ENCODE data around the gene BLOC1S1.
"Not testable (repeated sequence)": the region's sequence is repeated elsewhere in the genome, so short reads cannot be mapped to it uniquely, and the experiment has no call there.

The BLOC1S1 gene

DNA sequence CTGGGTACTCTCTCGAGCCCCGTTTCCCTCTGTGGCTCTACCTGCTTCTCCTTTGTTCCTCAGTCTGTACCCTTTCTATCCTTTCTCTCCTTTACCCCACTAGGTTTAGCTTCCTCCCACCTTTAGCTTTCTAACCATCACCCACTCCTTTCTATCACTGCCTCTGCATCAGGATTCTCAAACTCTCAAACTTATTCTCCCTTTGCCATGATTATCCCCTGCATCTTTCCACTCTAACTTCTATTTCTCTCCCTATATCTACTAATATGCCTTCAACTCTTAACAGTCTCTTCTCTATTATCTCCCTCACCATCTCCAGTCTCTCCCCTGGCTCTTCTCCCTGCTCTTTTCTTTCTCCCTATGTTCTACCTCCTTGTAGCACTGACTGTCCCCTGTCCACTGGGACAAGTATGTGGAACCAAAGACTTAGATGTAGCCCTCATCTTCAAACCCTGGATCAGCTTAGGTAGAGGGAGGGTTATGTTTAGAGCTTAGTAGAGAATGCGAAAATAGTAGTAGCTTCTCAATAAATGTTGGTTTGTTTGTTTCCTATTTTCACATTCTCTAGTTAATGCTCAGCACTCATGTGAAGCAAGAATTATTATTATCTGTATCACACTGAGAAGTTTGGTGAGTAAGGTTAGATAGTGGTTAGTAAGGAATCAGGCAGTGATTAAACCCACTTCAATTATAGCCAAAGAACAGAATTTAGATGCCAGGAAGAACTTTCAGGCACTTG lies 30.5 kb downstream of the BLOC1S1 start:
- no peak for DNase-seq

DNA sequence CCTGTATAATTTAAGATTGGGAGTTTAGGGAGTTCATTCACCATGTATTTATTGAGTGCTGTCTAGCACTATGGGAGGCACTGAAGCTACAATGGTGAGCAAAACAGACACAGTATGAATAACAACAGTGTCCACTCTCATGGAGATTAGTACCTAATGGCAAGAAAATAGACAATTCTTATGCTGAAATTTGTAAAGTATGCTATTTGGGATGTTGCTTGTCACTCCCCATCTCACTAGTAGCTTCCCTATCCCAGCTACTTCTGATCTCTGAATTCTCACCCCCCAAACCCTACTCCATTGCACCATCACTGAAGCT lies 31.0 kb downstream of the BLOC1S1 start:
- DNase-seq, result no peak

DNA sequence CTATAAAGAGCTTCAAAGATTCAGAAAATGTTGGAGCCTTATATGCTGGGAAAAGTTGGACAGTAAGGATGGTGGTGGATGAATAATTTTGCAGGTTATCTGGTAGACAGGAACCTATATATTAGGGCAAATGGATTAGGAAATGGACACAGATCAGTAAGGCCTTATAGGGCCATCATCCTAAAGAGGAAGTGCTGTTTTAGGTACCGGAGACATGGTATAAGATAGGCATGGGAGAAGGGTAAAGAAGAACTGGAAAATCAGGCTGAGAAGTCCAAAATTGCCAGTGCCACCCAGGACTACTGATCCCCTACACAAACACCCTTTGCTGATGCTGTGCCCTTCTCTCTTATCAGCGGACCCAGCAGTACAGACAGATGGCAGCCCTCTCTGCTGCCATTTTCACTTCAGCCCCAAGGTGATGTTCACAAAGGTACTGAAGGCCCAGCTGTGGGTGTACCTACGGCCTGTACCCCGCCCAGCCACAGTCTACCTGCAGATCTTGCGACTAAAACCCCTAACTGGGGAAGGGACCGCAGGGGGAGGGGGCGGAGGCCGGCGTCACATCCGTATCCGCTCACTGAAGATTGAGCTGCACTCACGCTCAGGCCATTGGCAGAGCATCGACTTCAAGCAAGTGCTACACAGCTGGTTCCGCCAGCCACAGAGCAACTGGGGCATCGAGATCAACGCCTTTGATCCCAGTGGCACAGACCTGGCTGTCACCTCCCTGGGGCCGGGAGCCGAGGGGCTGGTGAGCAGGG lies 32.6 kb downstream of the BLOC1S1 start:
- DNase-seq, result no peak

DNA sequence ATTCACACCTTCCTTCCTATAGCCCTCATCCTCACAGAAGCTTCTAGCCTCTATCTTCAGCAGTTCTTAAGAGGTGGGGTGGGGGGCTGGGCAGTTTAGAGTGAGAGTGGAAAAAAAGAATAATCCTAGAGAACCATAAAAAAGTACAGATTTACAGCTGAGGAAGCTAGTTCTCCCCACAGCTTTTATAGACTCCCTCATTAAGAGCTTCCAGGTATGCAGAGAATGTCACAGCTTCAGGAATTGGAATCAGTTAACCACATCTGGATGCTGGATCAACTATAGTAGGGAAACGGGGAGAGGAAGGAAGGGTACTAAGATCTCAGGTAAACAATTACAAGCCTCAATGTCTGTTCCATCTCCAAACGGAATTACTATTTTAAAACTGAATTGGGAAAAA lies 39.4 kb downstream of the BLOC1S1 start:
- DNase-seq, result no peak

DNA sequence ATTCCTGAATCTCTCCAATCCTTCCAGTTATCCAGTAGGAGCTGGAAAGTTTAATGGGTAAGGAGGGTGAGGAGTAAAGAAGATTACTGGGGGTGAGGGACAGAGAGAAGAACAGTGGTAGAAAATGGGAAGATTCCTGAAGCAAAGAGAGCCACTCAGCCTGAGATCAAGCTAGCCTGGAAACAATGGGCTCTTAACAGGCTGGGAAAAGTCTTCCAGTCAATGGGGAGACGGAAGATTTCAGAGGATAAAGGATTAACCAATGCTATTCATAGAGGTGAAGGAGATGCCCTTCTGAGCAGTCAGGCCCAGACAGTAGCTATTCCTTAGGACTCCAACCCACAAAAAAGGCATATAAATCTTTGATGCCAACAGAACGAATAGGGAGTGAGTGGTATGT lies 41.9 kb downstream of the BLOC1S1 start:
- no peak for DNase-seq

DNA sequence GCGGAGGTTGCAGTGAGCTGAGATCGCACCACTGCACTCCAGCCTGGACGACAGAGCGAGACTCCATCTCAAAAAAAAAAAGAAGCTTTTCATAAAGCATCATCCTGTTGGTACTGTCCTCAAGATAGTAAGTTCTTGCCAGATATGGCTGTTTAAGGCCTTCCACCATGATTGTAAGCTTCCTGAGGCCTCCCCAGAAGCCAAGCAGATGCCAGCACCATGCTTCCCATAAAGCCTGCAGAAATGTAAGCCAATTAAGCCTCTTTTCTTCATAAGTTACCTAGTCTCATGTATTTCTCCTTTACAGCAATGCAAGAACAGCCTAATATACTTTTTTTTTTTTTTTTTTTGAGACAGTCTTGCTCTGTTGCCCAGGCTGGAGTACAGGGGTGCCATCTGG lies 42.7 kb downstream of the BLOC1S1 start:
- not testable (repeated sequence) for DNase-seq

DNA sequence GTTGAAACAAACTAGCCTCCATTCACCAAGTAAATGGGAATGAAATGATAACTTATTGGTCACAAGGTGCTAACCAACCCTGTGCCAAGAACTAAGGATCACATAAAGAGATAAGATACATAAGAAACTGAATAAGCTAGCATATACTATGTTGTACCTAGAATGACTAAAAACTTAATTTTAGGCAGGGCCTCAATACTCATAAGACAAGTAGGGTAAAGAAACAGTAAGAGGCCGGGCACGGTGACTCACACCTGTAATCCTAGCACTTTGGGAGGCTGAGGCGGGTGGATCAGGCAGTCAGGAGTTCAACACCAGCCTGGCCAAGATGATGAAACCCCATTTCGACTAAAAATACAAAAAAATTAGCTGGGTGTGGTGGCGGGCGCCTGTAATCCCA lies 44.8 kb downstream of the BLOC1S1 start:
- no peak for DNase-seq

DNA sequence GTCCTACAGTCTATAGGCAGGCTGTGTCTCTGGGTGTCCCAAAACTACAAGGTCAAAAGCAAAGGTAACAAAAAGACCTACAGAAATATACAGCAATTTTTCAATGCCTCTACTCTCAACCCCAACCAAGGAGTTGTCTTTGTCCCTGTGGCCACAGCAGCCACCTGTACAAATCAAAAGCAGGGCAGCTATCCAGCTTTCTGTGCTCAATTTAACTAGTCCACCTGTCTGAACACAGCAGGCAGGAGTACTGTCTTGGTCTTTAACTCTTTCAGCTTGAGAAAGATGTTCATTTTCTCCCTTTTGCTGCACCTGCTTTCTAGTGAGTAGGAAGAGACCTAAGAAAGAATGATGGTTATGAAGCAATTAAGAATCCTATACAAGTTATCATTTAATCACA lies 46.8 kb downstream of the BLOC1S1 start:
- no peak for DNase-seq

DNA sequence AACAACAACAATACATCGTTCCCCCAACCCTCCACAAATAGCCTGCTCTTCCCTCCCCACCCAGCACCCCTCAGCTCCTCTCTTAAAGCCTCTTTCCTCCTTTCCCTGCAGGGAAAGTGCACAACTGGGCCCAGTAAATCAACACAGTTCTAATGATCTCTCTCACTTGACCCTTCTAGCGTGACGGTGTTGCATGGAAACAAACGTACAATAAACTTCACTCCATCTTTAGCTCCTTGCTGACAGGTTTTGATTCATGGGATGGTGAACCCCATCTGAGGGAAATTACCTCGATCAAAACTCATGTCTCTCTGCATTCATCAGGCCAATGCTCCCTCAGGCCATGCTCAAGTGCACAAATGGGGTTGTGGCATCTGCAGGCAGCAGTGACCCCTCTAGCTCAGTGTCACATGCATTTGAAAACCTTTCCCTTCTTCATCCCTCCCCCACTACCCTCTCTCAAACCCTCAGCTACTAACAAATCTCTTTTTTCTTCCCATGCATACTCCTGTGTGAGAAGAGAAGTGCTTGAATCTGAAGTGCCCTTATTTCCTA lies 50.0 kb downstream of the BLOC1S1 start:
- DNase-seq, result no peak

DNA sequence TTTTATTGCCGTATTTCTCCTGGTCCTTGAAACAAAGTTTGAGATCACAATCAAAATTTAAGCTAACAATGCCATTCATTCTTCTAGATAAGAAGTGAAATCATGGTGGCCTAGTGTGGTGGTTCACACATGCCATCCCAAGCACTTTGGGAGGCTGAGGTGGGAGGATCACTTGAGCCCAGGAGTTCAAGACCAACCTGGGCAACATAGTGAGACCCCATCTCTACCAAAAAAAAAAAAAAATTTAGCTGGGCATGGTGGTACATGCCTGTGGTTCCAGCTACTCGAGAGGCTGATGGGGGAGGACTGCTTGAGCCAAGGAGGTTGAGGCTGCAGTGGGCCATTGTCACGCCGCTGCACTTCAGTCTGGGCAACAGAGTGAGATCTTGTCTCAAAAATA lies 51.3 kb downstream of the BLOC1S1 start:
- no peak for DNase-seq

Data from NCI-H2029 (cell line).